Cardiac fibroblast (primary cell): ENCODE data around the gene DIP2B.
A peak's percentile ranks its signal among the peaks of the same experiment; 100 is the strongest.

ENCODE experiments used
- DNase-seq, 2 donors: peaks; one replicate each; pipeline versions ENCODE4 v3.0.0 to v3.0.0-alpha.2; 2010; ENCODE audit warnings: low read depth in 2 of 2
- H3K4me3 ChIP-seq, 2 donors: replicated peaks in 1 of 2; 1 replicate in 1 of 2; 2 replicates in 1 of 2; pipeline ENCODE4 v1.5.1; 2011; ENCODE audit warnings: low read depth in 2 of 2, low read length in 2 of 2, mild to moderate bottlenecking in 2 of 2, moderate library complexity in 1 of 2
- TF ChIP-seq, protein P1 (sequence below): IDR thresholded peaks from one replicate; pipeline ENCODE4 v1.5.1; 2011; ENCODE audit warnings: low read depth, mild to moderate bottlenecking, low read length, inconsistent platforms

DIP2B gene

DNA sequence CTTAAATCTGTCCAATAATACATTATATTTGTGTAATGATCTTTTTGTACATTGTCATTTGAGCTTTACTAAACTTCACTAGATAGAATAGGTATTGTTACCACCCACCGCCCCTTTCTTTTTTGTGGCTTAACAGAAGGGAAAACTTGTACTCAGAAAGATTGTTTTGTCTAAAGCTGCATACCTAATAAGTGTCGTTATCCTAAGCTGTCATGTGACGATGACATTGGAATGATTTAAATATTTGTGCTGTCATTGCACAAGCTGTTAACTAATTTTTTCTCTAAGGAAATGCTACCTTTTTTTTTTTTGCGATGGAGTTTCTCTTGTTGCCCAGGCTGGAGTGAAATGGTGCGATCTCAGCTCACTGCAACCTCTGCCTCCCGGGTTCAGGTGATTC, 3.6 kb downstream of the DIP2B start:
- DNase-seq = no peak
- TF ChIP-seq, protein P1, sequence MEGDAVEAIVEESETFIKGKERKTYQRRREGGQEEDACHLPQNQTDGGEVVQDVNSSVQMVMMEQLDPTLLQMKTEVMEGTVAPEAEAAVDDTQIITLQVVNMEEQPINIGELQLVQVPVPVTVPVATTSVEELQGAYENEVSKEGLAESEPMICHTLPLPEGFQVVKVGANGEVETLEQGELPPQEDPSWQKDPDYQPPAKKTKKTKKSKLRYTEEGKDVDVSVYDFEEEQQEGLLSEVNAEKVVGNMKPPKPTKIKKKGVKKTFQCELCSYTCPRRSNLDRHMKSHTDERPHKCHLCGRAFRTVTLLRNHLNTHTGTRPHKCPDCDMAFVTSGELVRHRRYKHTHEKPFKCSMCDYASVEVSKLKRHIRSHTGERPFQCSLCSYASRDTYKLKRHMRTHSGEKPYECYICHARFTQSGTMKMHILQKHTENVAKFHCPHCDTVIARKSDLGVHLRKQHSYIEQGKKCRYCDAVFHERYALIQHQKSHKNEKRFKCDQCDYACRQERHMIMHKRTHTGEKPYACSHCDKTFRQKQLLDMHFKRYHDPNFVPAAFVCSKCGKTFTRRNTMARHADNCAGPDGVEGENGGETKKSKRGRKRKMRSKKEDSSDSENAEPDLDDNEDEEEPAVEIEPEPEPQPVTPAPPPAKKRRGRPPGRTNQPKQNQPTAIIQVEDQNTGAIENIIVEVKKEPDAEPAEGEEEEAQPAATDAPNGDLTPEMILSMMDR = no peak
- no peak overlapping the region for H3K4me3 ChIP-seq

DNA sequence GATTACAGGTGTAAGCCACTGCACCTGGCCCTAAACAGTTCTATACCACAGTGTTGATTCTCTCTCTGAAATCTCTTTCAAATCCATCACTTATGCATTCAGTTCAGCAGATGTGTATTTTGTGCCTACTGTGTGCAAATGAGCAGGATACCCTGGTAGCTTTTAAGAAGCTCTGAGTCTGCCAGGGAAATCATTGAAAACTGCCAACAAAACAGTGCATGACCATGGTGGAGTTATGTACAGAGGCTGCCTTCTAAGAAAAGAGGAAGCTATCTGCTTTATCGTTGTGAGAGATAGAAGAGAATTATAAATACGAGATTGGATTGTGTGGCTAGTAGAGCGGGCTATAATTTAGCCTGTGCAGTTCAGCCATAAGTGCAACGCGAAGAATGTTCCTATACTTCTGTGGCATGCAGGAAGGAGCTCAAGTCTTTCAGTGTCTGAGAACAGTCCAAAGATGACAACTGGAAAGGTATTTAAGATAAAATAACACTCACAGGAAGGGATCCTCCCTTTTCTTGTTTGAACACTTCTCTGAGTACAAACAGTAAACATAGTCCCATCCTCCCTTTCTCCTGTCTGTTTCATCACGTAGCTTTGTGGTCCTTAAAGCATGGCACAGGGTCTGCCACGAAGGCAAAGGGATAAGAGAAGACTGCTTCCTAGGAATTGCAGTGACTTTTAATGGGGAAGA, 4.3 kb downstream of the DIP2B start:
- no peak for DNase-seq
- no peak overlapping the region for H3K4me3 ChIP-seq
- TF ChIP-seq, protein P1 = no peak

DNA sequence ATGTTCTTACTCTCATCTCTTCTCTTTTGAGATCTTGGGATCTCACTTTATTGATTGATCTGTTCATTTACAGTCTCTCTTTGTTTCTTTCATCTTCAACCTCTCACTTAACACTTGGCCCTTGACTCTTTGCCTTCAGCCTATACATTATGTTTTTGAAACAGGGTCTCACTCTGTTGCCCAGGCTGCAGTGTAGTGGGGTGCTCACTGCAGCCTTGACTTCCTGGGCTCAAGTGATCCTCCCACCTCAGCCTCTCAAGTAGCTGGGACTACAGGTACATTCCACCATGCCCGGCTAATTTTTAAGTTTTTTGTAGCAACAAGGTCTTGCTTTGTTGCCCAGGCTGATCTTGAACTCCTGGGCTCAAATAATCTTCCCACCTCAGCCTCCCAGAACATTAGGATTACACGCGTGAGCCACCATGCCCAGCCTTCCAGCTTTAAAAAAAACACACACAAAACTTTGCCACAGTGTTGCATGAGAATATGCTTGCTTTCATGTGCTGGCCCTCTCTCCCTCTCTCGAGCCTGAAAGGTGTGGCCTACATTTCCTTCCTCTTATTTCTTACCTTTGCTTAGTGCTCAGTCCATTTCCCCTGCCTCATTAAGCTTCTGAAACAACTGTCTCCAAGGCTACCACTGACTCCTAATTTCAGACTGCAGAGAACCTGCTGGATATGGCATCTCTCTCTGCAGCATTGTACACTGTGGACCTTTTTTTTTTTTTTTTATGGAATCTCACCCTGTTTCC, 9.9 kb downstream of the DIP2B start:
- TF ChIP-seq, protein P1 = no peak
- no peak for DNase-seq
- H3K4me3 ChIP-seq = no peak overlapping the region

DNA sequence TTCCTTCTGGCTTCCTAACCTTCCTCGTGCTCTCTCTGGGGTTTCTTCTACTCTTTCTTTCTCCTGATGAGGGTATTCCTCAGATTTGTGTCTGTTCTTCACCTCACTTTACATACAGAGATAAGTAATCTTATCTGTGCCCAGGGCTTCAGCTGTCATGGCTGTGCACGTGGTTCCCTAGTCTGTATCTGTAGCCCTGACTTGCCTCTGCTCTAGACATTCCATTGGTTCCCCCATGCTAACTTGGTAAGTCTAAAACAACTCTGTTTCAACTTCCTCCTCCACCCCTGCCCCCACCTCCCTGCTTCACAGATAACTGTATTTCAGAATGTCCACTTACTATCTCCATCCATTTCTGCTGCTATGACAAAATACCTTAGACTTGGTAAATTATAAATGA, 10.8 kb downstream of the DIP2B start:
- H3K4me3 ChIP-seq = no peak overlapping the region
- DNase-seq = no peak
- TF ChIP-seq, protein P1 = no peak

DNA sequence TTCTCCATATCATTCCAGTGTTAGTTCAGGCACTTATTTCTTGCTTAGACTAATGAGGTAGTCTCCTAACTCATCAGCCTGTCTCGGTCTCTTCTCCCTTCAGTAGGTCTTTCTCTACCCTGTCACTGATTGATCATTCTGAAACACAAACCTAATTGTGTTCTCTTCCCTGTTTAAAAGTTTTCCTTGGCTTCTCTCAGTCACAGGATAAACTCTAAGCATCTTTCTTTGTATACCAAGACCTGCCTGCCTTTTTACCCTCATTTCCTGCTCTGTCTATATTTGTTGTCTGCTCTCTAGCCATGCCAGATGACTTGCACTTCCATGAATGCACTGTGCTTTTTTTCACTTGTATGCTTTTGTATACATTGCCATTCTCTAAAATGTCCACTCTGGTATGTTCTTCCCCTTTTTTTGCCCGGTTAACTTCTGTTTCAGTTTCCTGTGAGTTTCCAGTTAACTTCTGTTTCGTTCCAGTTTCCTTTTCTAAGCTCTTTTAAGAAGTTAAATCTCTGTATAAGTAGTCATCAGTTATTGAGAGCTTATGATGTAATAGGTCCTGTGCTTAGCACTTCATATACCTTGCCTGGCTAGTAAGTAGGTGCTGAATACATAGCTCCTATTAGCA, 12.8 kb downstream of the DIP2B start:
- TF ChIP-seq, protein P1 = no peak
- DNase-seq = peak; percentile 43 to 60
- H3K4me3 ChIP-seq = peak overlapping the region in 1 of 2 donors; percentile 25

DNA sequence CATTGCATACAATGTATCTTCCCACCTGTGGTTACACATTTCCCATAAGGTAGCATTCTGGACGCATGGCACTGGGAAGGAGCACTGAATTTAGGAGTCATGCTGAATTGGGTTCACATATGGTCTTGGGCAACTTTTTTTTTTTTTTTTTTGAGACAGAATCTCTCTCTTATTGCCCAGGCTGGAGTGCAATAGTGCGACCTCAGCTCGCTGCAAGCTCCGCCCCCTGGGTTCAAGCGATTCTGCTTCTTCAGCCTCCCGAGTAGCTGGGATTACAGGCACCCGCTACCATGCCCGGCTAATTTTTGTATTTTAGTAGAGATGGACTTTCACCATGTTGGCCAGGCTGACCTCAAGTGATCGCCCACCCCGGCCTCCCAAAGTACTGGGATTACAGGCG, 13.3 kb downstream of the DIP2B start:
- TF ChIP-seq, protein P1 = no peak
- DNase-seq = no peak
- H3K4me3 ChIP-seq = no peak overlapping the region
